GM12864 (cell line): ENCODE results near the gene BCR.

ENCODE experiments used
- DNase-seq: peaks from one replicate; pipeline ENCODE4 v3.0.0-alpha.2; 2011; ENCODE audit warnings: low read depth
- H3K4me3 ChIP-seq: 2 replicates; pipeline ENCODE4 v1.5.1; 2011; ENCODE audit warnings: mild to moderate bottlenecking, low read depth, low read length, control low read depth
- TF ChIP-seq, protein P1 (sequence below): IDR thresholded peaks from 2 replicates; pipeline ENCODE4 v1.5.1; 2011; ENCODE audit warnings: low read depth, mild to moderate bottlenecking, moderate library complexity, low read length, control low read depth, inconsistent platforms; ENCODE audit errors: missing control alignments

The BCR gene

DNA sequence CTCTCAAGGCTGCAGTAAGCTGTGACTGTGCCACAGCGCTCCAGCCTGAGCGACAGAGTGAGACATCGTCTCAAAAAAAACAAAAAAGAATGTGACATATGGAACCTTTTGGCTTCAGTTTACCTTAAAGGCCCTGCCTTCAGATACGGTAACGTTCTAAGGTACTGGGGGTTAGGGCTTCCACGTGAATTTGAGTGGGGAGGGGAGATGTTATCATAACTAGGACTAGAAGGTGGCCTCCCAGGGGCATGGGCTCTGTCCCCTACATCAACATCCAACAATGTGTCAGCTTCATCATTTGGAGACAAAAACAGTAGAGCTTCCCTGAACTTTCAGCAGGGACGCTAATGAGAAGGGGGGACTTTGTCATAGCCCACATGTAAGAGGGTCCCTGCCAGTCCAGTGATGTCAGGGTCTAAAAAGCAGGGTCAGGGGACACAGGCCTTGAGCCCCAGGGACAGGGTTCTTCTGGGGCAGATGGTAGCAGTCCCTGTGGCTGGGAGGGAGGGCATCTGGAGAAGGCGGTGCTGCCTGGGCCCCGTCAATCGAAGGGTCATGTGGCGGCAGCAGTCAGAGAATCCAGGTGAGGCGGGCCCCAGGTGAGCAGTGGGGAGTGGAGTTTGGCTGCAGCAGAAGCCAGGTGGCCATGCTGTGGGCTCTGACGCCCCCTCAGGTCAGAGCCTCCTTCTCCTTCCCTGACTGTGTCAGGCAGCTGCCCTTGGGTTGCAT lies 79.8 kb downstream of the BCR start:
- no peak overlapping the region for H3K4me3 ChIP-seq
- no peak for DNase-seq
- TF ChIP-seq, protein P1, sequence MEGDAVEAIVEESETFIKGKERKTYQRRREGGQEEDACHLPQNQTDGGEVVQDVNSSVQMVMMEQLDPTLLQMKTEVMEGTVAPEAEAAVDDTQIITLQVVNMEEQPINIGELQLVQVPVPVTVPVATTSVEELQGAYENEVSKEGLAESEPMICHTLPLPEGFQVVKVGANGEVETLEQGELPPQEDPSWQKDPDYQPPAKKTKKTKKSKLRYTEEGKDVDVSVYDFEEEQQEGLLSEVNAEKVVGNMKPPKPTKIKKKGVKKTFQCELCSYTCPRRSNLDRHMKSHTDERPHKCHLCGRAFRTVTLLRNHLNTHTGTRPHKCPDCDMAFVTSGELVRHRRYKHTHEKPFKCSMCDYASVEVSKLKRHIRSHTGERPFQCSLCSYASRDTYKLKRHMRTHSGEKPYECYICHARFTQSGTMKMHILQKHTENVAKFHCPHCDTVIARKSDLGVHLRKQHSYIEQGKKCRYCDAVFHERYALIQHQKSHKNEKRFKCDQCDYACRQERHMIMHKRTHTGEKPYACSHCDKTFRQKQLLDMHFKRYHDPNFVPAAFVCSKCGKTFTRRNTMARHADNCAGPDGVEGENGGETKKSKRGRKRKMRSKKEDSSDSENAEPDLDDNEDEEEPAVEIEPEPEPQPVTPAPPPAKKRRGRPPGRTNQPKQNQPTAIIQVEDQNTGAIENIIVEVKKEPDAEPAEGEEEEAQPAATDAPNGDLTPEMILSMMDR = no peak

DNA sequence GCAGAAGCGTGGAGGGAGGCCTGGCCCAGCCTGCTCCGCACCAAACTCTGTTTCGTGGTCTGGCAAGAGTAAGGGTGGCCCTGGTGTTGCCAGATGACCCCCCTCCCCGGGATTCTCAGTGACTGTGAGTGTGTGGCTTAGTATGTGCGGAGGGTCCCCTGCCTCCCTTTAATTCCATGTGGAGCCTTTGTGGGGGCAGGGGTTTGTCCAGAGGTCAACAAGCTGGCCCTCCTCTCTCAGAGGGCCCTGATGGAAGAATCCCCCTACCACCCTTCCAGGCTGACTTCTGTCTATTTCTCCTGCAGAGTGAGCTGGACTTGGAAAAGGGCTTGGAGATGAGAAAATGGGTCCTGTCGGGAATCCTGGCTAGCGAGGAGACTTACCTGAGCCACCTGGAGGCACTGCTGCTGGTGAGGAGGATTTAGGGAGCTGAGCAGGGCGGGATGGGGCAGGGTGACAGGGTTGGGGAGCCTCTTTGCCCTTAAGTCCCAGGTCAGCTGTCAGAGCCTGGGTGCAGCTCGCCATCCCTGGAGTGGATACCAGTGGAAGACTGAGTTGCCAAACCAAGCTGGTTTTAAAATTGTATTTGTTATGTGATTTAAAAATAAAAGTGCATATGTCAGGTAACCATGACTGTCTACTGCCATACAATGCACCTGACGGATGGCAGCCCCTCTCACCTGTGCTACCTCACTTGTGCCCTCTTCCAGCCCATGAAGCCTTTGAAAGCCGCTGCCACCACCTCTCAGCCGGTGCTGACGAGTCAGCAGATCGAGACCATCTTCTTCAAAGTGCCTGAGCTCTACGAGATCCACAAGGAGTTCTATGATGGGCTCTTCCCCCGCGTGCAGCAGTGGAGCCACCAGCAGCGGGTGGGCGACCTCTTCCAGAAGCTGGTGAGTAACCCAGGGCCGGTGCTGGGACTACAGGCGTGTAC lies 80.6 kb downstream of the BCR start:
- TF ChIP-seq, protein P1 = no peak
- DNase-seq = no peak
- H3K4me3 ChIP-seq = no peak overlapping the region

DNA sequence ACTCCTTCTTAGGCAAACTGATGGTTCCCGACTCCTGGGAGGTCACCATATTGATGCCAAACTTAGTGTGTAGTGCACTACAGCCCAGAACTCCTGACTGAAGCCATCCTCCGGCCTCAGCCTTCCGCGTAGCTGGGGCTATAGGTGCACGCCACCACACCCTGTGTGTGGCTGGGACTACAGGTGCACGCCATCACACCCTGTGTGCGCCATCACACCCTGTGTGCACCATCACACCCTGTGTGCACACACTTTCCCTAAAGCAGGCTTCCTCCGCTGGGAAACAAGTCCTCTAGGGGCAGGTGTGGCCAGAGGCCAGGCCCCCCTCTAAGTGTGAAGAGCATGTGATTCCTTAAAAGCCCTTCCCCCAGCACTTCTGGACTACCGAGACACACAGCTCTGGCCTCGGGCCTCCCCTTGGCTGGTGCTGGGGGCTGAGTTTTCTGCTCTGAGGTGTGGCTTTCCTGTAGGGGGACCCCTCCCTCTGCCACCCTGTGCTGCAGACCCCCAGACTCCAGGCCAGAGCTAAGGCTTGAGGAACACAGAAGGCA lies 81.7 kb downstream of the BCR start:
- TF ChIP-seq, protein P1 = no peak
- DNase-seq = no peak
- H3K4me3 ChIP-seq = no peak overlapping the region

DNA sequence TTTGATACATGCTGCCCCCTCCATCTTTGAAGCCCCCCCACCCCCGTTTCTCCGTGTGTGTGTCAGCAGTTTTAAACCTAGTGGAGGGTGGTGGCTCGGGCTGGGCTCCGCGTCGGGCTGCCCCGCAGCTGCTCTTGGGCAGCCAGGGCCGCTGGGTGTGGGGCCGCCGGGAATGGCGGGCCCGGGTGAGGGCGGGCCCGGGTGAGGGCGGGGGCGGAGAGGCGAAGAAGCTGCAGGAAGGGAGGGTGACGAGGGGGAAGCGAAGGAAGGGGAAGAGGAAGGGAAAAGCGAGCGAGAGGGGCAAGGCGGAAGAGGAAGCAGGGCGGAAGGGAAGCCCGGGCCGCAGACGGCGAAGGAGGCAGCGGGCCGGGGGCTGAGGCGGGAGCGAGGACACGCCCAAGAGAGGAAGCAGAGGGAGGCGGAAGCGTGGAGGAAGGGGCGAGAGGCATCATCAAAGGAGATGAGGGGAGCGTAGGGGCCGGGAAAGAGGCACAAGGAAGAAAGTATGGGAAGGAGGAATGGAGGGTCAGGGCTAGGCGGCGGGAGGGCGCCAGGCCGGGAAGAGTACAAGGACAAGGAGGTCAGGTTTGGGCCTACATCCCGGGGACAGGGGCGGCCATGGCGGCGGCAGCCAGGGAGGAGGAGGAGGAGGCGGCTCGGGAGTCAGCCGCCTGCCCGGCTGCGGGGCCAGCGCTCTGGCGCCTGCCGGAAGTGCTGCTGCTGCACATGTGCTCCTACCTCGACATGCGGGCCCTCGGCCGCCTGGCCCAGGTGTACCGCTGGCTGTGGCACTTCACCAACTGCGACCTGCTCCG lies 82.4 kb downstream of the BCR start:
- TF ChIP-seq, protein P1 = no peak
- H3K4me3 ChIP-seq = no peak overlapping the region
- DNase-seq = no peak

DNA sequence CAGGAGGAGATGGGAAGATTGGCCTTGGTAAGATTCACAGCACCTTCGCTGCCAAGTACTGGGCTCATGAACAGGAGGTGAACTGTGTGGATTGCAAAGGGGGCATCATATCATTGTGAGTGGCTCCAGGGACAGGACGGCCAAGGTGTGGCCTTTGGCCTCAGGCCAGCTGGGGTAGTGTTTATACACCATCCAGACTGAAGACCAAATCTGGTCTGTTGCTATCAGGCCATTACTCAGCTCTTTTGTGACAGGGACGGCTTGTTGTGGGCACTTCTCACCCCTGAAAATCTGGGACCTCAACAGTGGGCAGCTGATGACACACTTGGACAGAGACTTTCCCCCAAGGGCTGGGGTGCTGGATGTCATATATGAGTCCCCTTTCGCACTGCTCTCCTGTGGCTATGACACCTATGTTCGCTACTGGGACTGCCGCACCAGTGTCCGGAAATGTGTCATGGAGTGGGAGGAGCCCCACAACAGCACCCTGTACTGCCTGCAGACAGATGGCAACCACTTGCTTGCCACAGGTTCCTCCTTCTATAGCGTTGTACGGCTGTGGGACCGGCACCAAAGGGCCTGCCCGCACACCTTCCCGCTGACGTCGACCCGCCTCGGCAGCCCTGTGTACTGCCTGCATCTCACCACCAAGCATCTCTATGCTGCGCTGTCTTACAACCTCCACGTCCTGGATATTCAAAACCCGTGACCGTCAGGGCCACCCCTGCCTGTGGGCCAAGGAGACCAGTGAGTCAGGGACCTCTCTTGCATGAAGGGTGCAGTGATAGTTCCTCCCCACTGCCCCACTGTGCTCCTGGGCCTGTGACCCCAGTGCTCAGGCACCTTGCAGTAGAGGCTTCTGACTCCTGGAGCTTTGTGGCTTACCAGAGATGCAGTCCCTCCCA lies 83.6 kb downstream of the BCR start:
- DNase-seq = no peak
- no peak overlapping the region for H3K4me3 ChIP-seq
- TF ChIP-seq, protein P1 = no peak
